Brain microvascular endothelial cell (primary cell): ENCODE measurements around the gene TMCC1.
A peak's percentile ranks its signal among the peaks of the same experiment; 100 is the strongest.

ENCODE experiments used
- DNase-seq: peaks from one replicate; pipeline ENCODE4 v3.0.0-alpha.2; 2020
- H3K27ac ChIP-seq: fragments of 250-450 bp; sonication (Bioruptor Pico); 2 replicates; pipeline ENCODE4 v1.5.1; 2020; ENCODE audit warnings: mild to moderate bottlenecking, moderate library complexity
- H3K27me3 ChIP-seq: fragments of 250-450 bp; sonication (Bioruptor Pico); replicated peaks from 2 replicates; pipeline ENCODE4 v1.5.1; 2020; ENCODE audit warnings: mild to moderate bottlenecking
- H3K36me3 ChIP-seq: fragments of 250-450 bp; sonication (Bioruptor Pico); replicated peaks from 2 replicates; pipeline ENCODE4 v1.5.1; 2020; ENCODE audit warnings: mild to moderate bottlenecking
- H3K4me3 ChIP-seq: 2 replicates; pipeline ENCODE4 v1.5.1; 2011; ENCODE audit warnings: low read depth, mild to moderate bottlenecking, control low read depth, low read length, moderate library complexity
- CTCF ChIP-seq: IDR thresholded peaks from 2 replicates; pipeline ENCODE4 v1.5.1; 2011; ENCODE audit warnings: low read depth, mild to moderate bottlenecking, moderate library complexity, low read length, control low read depth, inconsistent platforms; ENCODE audit errors: missing control alignments
- in situ Hi-C: cut with HindIII; loops from 2 replicates; pipeline ENCODE4 v1.10.0; 2017; ENCODE audit warnings: low sequenced_read_pairs, low pct_ligation_motif_present

TMCC1 gene

GRCh38 chr3:129608087-129608935 lies 285.2 kb downstream of the TMCC1 start:
- no peaks in the 10 kb centered on the region for H3K27me3 ChIP-seq
- H3K36me3 ChIP-seq: no peaks in the 10 kb centered on the region
- no peak overlapping the region for H3K4me3 ChIP-seq
- in situ Hi-C loops: no loop called here
- DNase-seq: peak; percentile 60
- H3K27ac ChIP-seq: no peak overlapping the region
- TF ChIP-seq CTCF: peak; percentile 57

- TF ChIP-seq CTCF: no peak
- peak overlapping the region; percentile 52 for H3K4me3 ChIP-seq
- in situ Hi-C loops: no loop called here
- DNase-seq: no peak
- H3K36me3 ChIP-seq: no peaks in the 10 kb centered on the region
- H3K27ac ChIP-seq: peak overlapping the region; percentile 72
- no peaks in the 10 kb centered on the region for H3K27me3 ChIP-seq
Observed at GRCh38 chr3:129607391-129608068, 286.0 kb downstream of the TMCC1 start.

GRCh38 chr3:129606636-129607390 lies 286.7 kb downstream of the TMCC1 start, which contains the start of gene PLXND1:
Gene PLXND1 (minus strand): TSS chr3:129606676. CDS start chr3:129606639, 37 bp downstream.
- peak; percentile 62 for DNase-seq
- Histone ChIP-seq H3K27ac (peak within 1 kb of the TSS; percentile 72), H3K27me3 (no peaks in the 10 kb centered on the region), H3K4me3 (peak within 1 kb of the TSS; percentile 88), H3K36me3 (no peaks in the 10 kb centered on the region)
- in situ Hi-C loops: no loop called here
- no peak for TF ChIP-seq CTCF

DNA sequence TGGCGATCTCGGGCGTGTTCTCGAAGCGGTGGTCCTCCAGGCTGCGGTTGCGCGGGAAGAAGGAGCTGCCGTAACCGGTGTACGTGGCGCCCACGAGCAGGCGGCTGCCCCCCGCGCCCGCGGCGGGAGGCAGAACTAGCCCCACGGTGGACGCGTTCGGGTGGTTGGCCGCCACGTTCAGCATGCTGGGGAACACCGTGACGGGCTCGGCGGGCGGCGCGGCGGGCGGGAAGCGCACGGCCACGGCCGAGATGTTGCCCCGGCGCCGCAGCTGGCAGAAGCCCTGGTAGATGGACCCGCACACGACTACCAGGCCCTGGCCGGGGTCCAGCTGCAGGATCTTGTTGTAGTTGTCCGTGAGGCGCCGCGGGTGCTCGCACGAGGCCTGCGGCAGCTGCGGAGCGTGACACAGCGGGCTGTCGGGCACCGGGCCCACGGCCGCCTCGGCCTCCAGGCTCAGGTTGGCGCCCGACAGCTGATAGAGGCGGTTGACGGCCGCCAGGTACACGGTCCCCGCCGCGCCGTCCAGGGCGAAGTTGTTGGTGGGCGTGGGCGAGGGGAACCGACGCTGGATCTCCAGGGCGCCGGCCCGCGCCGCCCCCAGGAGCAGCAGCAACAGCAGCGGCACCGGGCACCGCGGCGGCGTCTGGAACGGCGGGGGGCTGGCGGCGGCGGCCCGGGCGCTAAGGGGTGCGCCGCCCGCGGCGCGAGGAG lies 287.4 kb downstream of the TMCC1 start:
- in situ Hi-C loops: no loop called here
- H3K27ac ChIP-seq: peak overlapping the region; percentile 26
- H3K4me3 ChIP-seq: peak overlapping the region; percentile 88
- no peak for TF ChIP-seq CTCF
- H3K27me3 ChIP-seq: no peaks in the 10 kb centered on the region
- no peaks in the 10 kb centered on the region for H3K36me3 ChIP-seq
- DNase-seq: no peak

- in situ Hi-C loops: no loop called here
- TF ChIP-seq CTCF: peak; percentile 7
- DNase-seq: no peak
- peak overlapping the region; percentile 88 for H3K4me3 ChIP-seq
- peak overlapping the region; percentile 26 for H3K27ac ChIP-seq
- H3K27me3 ChIP-seq: no peaks in the 10 kb centered on the region
- H3K36me3 ChIP-seq: no peaks in the 10 kb centered on the region
Observed at GRCh38 chr3:129605203-129605921, 288.1 kb downstream of the TMCC1 start.
